ENCODE measurements around the gene CNPPD1.

Gene CNPPD1

DNA sequence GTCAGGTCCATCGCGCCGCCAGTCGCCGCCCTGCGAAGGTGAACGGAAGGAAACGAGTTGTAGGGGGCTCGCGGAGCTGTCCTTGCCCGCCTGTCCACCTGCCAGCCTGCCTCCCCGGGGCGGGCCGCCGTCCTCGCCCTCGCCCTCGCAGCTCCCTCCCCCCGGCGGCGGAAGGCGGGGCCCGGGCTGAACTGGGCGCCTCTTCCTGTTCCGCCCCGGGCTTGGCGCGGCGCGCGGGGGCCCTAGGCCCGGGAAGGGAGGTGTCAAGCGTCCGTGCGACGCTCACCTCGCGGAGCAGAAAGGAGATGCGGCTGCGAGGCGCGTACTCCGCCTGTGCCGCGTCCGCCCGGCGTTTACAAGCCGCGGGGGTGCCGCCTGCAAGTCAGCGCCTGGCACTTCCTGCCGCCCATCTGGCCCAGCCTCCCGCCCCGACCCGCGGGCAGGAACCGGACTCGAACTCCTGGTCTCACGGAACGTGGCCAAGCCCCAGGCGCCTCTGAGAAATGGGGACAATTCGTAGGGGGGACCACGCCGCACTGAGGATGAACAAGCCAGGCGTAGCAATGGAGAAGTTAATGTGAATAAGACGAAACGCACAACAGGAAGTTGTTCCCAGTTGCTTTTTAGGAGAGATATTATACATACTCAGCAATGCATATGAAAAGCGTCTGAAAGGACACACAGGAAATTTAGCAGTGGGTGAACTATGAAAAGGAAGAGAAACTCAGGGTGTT, at the start of gene CNPPD1:
Gene CNPPD1 (minus strand): TSS at position 108 of the 734 bp plus-strand sequence. CDS start 97 bp downstream, at position 11.
- DNase-seq (ENCODE audit: low read depth): no peak

DNA sequence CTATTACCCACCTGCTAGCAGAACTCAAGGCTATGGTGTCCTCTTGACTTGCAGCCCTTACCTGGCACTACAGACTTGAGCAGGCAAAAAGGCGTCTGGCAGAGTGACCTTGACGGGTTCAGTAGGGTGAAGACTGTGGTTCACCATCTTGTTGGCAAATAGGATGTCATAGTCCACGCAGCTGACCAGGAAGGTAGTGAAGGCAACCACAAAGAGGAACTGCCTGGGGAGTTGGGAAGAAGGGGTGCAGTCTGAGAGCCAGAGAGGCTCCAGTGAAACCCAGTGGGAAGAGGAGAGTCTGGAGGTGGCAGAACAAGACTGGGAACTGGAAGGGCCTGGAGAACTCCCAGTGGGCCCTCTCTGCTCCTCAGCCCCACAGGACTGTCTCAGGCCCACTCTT, 48.6 kb upstream of the CNPPD1 start:
- no peak for DNase-seq (ENCODE audit: low read depth)

DNA sequence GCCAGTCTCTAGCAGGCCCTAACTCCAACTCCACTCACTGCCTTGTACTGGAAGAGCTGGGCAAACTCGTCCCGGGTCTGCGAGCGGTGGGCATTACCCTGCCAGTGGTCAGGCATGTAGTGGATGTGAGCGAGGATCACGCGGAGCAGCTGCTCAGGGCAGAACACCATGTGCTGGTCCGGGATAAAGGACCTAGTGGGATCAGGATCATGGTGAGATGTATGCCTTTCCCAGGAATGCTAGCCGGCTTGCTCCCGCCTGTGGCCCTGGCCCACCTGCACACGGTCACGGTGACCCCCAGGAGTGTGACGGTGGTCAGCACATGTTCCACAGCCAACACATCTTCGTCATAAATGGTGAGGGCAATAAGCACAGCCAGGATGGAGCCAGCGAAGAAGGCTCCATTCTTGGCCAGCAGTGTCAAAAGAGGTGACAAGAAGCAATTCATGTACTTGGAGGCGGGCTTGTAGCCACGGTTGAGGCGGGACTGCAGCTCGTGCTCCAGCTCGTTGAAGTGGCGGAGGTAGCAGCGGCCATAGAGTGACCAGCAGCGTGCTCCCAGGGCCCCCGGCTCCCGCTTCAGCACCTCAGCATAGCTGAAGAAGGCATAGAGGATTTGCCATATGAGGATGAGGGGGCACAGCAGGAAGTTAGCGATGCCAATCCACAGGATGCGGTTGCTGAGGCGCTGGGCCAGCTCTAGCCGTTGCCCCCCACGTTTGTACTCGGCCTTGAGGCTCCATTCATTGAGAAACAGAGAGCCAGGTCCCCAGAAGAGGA, 47.3 kb upstream of the CNPPD1 start:
- no peak for DNase-seq (ENCODE audit: low read depth)

DNA sequence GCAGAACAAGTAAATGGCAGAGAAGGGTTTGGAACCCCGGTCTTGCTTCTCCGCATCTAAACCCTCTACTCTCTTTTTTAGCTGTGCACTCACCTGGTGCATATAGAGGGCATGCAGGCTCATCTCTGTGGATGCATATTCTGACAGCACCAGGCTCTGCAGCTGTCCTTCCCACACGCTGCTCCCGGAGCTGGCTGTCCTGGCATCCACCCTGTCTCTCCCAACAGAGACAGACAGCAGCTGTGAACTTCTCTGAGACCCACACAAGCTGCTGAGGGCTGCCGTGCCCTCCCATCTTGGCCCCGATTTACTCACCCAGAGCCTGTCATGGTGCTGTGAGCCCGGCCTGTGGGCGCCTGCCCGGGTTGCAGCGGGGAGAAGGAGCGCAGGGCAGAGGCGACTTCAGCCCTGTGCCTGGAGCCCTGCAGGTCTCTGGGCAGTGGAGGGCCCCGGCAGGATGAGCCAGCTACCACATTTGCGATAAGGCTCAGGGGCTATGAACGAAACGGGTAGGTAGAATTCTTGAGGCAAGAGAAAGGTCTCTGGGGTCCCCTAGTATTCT, 45.3 kb upstream of the CNPPD1 start:
- no peak for DNase-seq (ENCODE audit: low read depth)

DNA sequence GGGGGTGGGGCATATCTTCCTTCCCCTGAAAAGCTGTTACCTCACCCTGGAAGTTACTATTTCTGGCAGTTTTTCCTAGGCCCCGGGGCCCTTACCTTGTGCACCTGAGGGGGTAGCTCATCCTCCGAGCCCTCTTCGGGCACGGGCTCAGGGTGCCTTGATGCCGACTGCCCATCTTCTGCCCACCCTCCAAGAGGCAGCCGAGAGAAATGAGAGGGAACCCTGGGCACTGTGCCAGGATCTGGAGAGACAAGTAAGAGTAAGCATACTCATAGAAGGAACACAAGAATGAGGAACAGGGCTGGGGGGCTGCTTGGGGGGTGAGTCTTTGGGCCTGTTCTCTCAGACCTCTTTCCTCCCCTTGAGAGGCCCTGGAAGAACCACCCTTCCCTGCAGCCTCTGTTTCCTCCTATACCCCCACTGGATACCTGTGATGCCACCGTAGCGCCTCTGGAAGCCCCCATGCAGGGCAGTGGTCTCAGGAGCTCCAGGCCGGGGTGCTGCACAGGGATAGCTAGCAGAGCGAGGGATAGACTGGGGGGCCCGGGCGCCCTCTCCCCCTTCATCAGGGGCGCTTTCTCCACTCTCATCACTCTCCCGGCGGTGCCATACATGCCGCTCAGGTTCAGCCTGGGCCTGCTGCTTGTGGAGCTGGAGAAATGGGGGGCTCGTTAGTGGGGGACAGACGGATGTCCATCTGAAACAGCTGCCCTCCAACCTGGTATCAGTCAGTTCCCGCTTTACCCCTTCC, 44.1 kb upstream of the CNPPD1 start:
- DNase-seq (ENCODE audit: low read depth): no peak

DNA sequence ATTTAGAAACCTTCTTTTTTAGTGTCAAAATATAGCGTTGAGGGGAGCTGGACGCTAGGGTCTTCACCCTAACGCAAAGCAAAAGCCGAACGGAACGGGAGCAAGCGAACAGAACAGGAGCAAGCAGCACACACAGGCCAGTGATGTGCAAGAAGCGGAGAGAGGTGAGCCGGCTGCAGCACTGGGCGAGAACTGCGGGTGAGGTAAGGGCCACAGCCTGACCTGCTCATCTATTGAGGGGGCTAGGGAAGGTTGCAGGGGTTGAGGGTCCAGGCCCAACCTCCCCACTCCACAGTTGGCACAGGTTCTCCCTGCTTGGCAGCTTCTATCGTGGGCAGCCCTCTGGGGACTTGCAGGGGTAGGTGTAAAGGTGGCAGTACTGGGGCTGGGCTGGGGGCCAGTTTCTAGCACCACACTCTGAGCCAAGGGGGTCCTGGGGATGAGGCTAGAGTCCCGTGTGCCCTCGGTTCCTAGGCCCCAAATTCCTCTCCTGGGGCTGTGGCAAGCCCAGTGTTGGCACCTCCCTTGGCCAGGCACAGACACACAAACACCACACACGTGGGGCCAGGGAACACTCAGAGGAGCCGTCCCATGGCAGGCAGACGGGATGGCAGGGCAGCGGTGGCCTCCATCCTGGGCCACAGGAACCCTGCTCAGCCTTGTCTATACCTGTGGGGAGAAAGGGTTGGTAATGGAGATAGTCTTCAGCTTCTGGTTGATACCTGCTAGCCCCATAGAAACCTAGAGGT, 43.2 kb upstream of the CNPPD1 start:
- DNase-seq (ENCODE audit: low read depth): no peak

DNA sequence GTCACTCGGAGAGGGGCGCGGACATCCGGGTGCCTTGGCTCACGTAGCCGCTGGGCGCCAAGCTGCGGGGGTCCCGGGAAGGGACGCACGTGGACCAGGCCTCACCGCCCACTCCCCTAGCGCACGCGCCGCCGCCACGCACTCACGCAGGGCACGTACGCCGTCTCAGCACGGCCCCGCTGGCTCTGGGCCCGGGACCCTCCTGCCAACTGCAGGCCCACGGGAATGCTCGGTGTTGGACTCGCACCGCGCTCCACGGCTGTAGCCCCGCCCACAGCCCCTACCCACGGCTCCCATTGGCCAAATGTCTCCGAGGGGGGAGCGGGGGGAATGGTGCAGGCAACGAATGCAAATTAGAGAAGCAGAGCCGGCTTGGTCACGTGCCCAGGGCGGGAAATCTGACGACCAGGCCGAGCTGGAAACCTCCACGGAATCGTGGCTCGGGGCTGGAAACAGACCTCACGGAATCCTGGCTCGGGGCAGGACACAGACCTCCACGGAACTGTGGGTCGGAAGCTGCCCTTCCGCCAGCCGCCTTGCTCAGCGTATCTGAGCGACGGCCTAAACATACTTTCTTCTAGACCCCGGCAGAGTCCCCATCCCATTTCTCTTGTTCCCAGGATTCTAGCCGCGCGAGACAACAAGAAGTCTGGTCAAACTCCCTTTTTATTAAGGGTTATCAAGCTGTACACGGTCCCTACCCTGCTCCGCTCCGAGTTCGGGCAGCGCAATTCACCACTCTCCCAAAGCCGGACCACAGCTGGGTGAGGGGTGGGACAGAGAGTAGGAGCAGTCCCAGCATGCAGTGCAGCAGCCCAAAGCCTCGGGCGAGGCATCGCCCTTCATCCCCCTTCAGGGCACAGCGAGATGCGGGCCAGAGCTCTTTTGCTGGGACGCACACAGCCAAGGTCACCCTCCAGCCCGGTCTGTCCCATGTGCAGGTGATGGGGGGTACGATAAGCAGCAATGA, 42.3 kb upstream of the CNPPD1 start, which contains the start of gene ABCB6:
Gene ABCB6 (minus strand): TSS at position 227 of the 970 bp plus-strand sequence. CDS start 285 bp downstream, outside the sequence.
- DNase-seq (ENCODE audit: low read depth): no peak

DNA sequence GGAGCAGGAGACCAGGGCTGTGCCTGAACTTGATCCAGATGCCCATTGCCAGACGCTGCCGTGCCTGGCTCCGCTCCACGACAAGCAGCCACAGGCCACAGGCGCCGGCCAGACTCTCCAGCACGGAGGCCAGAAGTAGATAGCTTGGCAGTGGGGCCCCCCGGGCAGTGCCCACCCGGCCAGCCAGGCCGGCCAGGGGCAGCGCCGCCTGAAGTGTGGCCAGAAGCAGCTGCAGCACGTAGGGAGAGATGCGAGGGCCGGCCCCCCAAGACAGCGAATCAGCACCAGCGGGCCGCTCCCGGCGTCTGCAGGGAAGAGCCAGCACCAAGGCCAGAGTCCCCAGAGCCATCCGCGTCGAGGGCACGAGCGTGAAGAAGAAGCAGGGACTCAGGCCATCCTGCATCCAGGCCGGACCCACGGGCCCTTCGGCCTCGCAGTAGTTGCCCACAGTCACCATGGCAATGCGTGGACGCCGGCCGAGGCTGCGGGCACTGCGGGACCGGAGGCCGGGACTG, 41.5 kb upstream of the CNPPD1 start:
- DNase-seq (ENCODE audit: low read depth): no peak

DNA sequence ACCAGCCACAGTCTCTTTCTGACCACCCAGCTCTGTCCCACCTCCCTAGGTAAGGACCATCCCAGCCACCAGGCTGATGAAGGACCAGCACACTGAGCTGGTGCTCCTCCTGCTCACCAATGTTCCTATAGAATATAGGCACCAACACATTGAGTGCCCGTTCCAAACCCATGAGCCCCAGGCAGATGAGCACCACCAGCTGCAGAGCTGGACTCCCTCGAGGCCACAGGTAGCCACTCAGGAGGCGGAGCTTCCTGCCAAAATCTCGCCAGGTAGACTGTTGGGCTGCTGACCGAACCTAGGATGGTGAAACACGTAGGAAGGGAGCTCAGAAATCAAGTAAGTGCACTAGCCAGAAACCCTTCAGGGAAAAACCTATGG, 39.8 kb upstream of the CNPPD1 start:
- DNase-seq (ENCODE audit: low read depth): no peak

DNA sequence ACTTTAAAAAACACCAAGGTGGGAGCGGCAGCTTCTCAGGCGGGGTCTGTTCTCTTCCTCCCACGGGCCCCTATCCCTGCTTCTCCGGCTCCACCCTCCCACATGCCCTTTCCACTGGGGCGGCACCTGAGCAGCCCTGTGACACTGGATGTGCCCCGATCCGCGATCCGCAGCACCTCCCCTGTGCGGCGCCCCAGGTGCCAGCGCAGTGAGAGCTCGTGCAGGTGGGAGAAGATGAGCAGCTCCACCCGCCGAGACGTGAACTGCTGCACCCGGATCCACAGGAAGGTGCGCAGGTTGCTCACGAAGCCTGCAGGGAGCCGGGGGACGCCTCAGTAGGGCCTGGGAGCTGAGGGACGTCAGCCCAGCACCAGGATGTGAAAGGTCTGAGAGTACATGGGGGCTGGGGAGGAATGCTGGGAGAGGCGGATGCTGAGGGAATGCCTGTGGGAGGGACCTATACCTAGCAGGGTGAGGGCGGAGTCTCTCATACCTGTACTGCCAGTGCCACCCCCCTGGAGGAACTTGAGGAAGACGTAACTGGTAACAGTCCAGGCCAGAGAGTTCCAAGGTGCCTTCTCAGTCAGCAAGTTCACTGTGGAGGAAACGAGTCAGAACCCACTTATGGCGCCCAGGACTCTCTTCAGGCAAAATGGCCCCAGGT, 39.3 kb upstream of the CNPPD1 start:
- no peak for DNase-seq (ENCODE audit: low read depth)

DNA sequence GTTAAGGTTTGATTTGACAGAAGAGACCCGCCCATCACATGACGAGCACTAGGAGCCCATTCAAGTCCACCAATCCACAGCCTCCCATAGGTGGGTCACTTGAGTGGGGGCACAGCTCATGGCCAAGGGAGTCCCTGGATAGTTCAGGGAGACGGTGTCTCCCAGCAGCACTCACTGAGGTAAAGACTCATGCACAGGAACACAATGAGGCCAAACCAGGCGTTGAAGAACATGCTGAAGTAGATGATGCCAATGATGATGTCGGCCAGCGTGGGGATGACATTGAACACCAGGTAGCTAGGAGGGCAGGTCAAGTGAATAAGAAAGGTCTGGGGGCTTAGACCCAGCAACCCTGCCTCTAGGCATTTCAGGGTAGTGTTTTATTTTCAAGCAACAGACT, 38.1 kb upstream of the CNPPD1 start:
- DNase-seq (ENCODE audit: low read depth): no peak

DNA sequence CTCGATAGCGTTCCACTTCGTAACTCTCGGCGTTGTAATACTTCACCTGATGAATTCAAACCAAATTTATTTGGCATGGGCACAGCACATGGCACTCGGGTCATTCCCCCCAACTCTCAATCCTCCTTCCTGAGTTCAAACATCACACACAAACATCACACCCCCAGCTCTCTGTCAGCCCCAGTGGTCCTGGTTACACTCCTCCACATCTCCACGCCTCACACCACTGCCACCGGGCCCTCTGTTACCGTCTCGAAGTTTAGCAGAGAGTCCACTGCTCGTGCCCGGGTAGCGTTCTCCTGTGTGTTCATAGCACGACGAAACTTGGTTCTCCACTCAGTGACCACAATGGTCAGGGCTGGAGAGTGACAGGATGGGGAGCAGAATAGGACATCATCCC, 37.4 kb upstream of the CNPPD1 start:
- DNase-seq (ENCODE audit: low read depth): no peak

DNA sequence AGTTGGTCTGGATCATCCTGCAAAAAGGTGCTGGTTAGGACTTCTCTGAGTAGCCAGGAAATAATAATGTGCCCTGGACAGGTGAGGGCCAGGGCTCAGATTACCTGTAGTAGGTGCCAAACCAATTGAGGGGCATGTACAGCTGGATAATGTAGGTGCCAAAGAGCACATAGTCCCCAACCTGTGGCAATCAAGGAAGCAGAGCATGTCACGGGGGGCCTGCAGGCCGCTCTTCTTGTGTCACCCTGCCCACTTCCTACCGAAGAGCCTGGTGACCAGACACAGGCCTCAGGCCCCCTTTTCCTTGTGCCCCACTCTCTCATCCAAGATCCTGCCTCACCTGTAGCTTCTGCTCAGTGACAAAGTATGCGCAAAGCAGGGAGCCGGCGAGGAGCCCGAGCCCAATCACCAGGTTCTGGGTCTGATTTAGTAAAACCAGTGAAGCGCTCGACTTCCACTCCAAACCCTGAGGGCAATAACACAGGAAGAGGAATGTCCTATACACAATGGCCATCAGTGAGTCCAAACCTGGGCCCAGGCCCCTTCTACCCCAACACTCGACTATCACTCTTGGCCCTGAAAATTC, 36.9 kb upstream of the CNPPD1 start:
- no peak for DNase-seq (ENCODE audit: low read depth)

DNA sequence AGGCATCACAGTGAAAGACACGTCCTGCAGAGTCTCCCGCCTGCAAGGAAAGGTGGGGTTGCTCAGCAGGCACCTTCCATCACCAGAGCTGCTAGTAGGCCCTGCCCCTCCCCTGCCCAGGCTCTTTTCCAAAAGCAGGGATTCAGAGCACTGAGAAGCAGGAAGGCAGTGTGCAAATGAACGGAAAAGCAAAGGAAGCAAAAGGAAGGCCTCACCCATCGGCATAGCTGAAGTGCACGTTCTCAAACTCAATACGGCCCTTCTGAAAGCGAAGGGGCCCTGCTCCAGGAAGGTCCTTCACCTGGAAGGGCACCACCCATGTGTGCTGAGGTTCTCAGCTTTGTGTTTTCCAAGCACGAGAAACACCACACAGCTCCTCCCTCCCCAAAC, 36.3 kb upstream of the CNPPD1 start:
- DNase-seq (ENCODE audit: low read depth): no peak

DNA sequence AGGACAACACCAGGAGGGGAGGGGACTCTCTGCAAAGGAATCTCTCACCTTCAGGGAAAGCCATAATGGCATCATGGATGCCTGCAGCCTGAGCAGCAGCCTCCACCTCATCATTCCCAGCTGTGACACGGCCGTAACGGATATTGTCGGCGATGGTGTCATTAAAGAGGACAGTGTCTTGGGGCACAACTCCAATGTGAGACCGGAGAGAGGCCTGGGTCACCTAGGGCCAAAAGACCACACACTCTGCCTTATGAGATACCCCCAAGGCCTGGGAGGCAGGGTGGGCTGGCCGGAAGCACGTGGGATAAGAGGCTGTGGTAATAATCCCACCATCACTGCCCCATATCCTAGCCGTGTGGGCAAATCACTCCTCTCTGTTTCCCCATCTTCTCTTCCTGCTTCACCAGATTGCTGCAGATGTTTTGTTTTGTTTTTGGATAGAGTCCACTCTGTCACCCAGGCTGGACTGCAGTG, 34.2 kb upstream of the CNPPD1 start:
- DNase-seq (ENCODE audit: low read depth): no peak

DNA sequence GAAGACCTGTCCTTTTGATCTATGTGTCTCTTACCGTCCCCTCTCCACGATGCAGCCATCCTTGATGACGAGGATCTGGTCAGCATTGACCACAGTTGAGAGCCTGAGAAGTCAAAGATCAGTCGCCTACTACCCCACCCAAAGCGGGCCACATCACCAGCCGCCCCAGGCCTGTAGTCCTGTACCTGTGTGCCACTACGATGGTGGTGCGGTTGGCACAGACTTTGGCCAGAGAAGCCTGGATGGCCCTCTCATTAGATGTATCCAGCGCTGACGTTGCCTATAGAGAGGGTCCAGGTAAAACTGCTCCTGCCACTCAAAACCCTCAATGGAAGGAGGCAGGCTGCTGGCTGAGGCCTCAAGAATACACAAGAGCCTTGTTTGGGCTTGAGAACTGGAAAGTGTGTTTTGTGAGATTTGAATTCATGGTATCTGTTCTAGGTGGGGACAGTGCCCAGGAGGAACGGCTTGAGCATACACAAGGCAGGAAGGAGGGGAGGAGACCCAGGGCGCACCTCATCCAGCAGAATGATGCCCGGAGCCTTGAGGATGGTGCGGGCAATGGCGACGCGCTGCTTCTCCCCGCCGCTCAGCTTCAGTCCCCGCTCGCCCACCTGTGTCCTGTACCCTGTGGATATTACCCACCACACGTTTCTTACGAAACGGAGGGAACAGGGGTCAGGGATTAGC, 33.6 kb upstream of the CNPPD1 start:
- DNase-seq (ENCODE audit: low read depth): no peak

DNA sequence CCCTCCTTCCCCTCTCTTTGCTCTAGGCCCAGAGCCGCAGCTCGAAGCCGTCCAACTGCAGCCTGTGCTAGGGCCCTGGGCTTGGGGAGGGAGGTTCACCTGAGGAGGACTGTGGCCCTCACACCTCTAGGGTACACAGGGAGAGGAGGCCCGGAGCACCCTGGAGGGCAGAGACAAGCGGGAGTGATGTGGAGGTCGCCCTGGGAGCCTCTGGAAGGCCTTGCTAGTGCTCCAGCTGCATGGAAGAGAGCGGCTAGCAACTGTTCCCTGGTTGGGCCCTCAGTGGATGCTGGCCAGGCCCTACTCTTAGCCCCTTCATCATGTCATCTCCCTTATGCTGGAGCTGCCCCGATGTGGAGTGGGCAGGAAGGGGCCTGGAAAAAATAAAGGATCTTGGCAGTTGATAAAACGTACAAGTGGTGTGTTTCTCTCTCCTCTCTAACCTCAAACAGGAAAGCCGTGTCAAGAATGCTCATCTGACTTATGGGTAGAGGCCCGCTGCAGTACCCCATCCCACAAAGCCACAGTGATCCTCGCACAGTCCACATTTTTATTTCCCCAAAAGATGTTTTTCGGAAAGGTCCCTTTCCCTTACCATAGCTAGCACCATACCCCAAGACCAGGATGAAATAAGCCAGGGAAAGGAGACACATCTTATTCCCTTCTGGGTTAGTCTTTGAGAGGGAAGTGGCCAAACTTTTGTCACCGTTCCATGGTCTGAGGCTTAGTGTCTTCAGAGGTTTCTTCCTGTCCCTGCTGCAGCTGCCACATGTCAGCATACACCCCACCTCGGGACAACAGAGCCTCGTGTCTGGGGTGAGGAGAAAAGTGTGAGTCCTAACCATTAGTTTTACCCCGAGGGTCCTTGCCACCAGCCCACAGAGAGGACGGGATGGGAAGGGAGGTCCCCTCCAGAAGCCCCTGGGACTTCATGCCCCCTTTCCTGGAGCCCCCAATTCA, 32.8 kb upstream of the CNPPD1 start:
- no peak for DNase-seq (ENCODE audit: low read depth)
